OCI-LY3 (cell line): Measurements from ENCODE around the gene CA5B.

Experiments
- EZH2phosphoT487 ChIP-seq: fragments of 200-600 bp; shearing (Covaris generic); IDR thresholded peaks from 2 replicates; pipeline ENCODE4 v1.6.1; 2018; ENCODE audit warnings: antibody characterized with exemption, mixed run types, low read depth
- TF ChIP-seq, protein P1 (sequence below): fragments of 200-600, 300-600 bp; sonication (generic); IDR thresholded peaks from 2 replicates; pipeline ENCODE4 v1.5.1; 2014; ENCODE audit warnings: antibody characterized with exemption, low read length, low read depth

GRCh38 chrX:15816886-15817285, 78.8 kb downstream of the CA5B start:
- TF ChIP-seq, protein P1, sequence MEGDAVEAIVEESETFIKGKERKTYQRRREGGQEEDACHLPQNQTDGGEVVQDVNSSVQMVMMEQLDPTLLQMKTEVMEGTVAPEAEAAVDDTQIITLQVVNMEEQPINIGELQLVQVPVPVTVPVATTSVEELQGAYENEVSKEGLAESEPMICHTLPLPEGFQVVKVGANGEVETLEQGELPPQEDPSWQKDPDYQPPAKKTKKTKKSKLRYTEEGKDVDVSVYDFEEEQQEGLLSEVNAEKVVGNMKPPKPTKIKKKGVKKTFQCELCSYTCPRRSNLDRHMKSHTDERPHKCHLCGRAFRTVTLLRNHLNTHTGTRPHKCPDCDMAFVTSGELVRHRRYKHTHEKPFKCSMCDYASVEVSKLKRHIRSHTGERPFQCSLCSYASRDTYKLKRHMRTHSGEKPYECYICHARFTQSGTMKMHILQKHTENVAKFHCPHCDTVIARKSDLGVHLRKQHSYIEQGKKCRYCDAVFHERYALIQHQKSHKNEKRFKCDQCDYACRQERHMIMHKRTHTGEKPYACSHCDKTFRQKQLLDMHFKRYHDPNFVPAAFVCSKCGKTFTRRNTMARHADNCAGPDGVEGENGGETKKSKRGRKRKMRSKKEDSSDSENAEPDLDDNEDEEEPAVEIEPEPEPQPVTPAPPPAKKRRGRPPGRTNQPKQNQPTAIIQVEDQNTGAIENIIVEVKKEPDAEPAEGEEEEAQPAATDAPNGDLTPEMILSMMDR = no peak
- TF ChIP-seq EZH2phosphoT487 = no peak
